ENCODE data around the gene KRT13.

The KRT13 gene

GRCh38 chr17:41498276-41498675 lies 7.1 kb downstream of the KRT13 start:
- DNase-seq (ENCODE audit: low spot score) (no peak), FAIRE-seq (no peak)

GRCh38 chr17:41496803-41497484 lies 8.5 kb downstream of the KRT13 start:
- FAIRE-seq (no peak), DNase-seq (ENCODE audit: low spot score) (peak; percentile 83)

- FAIRE-seq (peak; percentile 82), DNase-seq (ENCODE audit: low spot score) (peak; percentile 49)
Measured at GRCh38 chr17:41494524-41494923, 10.9 kb downstream of the KRT13 start.

GRCh38 chr17:41492771-41493170 lies 12.6 kb downstream of the KRT13 start:
- DNase-seq (ENCODE audit: low spot score), result no peak

GRCh38 chr17:41492351-41492750 lies 13.1 kb downstream of the KRT13 start:
- FAIRE-seq (no peak), DNase-seq (ENCODE audit: low spot score) (no peak)

More at GRCh38 chr17:41492771-41493170, 12.6 kb downstream of the KRT13 start:
- FAIRE-seq, result no peak

- FAIRE-seq (no peak), DNase-seq (ENCODE audit: low spot score) (no peak)
Measured at GRCh38 chr17:41491476-41491875, 13.9 kb downstream of the KRT13 start.

- no peak for DNase-seq (ENCODE audit: low spot score)
- FAIRE-seq, result peak; percentile 63
Measured at GRCh38 chr17:41490000-41490990, 15.1 kb downstream of the KRT13 start.

GRCh38 chr17:41489531-41489930 lies 15.9 kb downstream of the KRT13 start, which contains the start of gene KRT36:
Gene KRT36 (minus strand): TSS chr17:41489910. CDS start chr17:41489864, 46 bp downstream.
- no peak for FAIRE-seq
- DNase-seq (ENCODE audit: low spot score), result no peak

- peak; percentile 52 for FAIRE-seq
- no peak for DNase-seq (ENCODE audit: low spot score)
Measured at GRCh38 chr17:41486809-41487530, 18.4 kb downstream of the KRT13 start.

- DNase-seq (ENCODE audit: low spot score) (no peak), FAIRE-seq (no peak)
Measured at GRCh38 chr17:41486316-41486715, 19.1 kb downstream of the KRT13 start.

- FAIRE-seq (no peak), DNase-seq (ENCODE audit: low spot score) (no peak)
Measured at GRCh38 chr17:41484920-41485904, 20.2 kb downstream of the KRT13 start.

- DNase-seq (ENCODE audit: low spot score) (no peak), FAIRE-seq (no peak)
Measured at GRCh38 chr17:41483991-41484826, 21.2 kb downstream of the KRT13 start.

- DNase-seq (ENCODE audit: low spot score) (no peak), FAIRE-seq (no peak)
Measured at GRCh38 chr17:41483531-41483930, 21.9 kb downstream of the KRT13 start.

GRCh38 chr17:41481036-41481435 lies 24.4 kb downstream of the KRT13 start, which contains the start of gene KRT35:
Gene KRT35 (minus strand): TSS chr17:41481151. CDS start chr17:41481097, 54 bp downstream.
- FAIRE-seq, result no peak

GRCh38 chr17:41480581-41480980 lies 24.8 kb downstream of the KRT13 start:
- FAIRE-seq, result no peak
- no peak for DNase-seq (ENCODE audit: low spot score)

More at GRCh38 chr17:41481036-41481435, 24.4 kb downstream of the KRT13 start, which contains the start of gene KRT35:
- DNase-seq (ENCODE audit: low spot score), result no peak

- DNase-seq (ENCODE audit: low spot score) (no peak), FAIRE-seq (no peak)
Measured at GRCh38 chr17:41480136-41480535, 25.3 kb downstream of the KRT13 start.

GRCh38 chr17:41478237-41478636 lies 27.2 kb downstream of the KRT13 start:
- FAIRE-seq (no peak), DNase-seq (ENCODE audit: low spot score) (no peak)

- no peak for DNase-seq (ENCODE audit: low spot score)
- no peak for FAIRE-seq
Measured at GRCh38 chr17:41476866-41477815, 28.3 kb downstream of the KRT13 start.
